H1 (cell line): Measurements from ENCODE around the gene CKM. TPM values are rescaled to one million over a fixed set of nuclear protein-coding genes. Genes with fewer than 3 reads are reported as not detected.

Experiments used
- CHD7 ChIP-seq: fragments of 300-600 bp; sonication (generic); IDR thresholded peaks from 2 replicates; pipeline ENCODE4 v1.7.1; 2012; ENCODE audit warnings: low read length, moderate library complexity, mild to moderate bottlenecking, inconsistent platforms; ENCODE audit not compliant: insufficient replicate concordance
- E2F6 ChIP-seq: IDR thresholded peaks from 2 replicates; pipeline ENCODE4 v1.6.1; 2012; ENCODE audit warnings: inconsistent platforms
- EGR1 ChIP-seq: IDR thresholded peaks from 2 replicates; pipeline ENCODE4 v1.6.1; 2011; ENCODE audit warnings: low read depth, low read length, borderline replicate concordance
- RBBP5 ChIP-seq: IDR thresholded peaks from 2 replicates; pipeline ENCODE4 v1.7.1; 2012; ENCODE audit warnings: low read depth, mild to moderate bottlenecking, inconsistent platforms, low read length, moderate library complexity, borderline replicate concordance
- RXRA ChIP-seq: IDR thresholded peaks from 2 replicates; pipeline ENCODE4 v1.6.1; 2011; ENCODE audit warnings: low read depth, mild to moderate bottlenecking, low read length, moderate library complexity; ENCODE audit not compliant: insufficient read depth
- SP2 ChIP-seq: IDR thresholded peaks from 2 replicates; pipeline ENCODE4 v1.6.1; 2012; ENCODE audit warnings: mild to moderate bottlenecking, low read length, inconsistent platforms
- TBP ChIP-seq: IDR thresholded peaks from 2 replicates; pipeline ENCODE4 v1.6.1; 2011; ENCODE audit warnings: low read depth, low read length, improper control_type of control experiment
- TEAD4 ChIP-seq: IDR thresholded peaks from 2 replicates; pipeline ENCODE4 v1.6.1; 2012; ENCODE audit warnings: low read depth, low read length, inconsistent platforms, mixed read lengths
- polyA plus RNA-seq, 7 experiments: library from polyadenylated mRNA; depleted of rRNA in 3 of 7; stranded (reverse) in 5 of 7; unstranded in 2 of 7; fragments of >200 nt in 5 of 7; fragments of 200-250 nt in 2 of 7; gene quantifications; 1 replicate in 5 of 7; 2 replicates in 1 of 7; 4 replicates in 1 of 7; pipeline versions ENCODE4 v1.2.1 to v1.2.3, GENCODE V29; 2011 to 2013; ENCODE audit warnings: missing spikeins in 2 of 7, mixed read lengths in 2 of 7
- total RNA-seq: library from RNA; stranded (reverse); fragmentation: NEBNext Ultra II Directional; extraction: Animal tissue kit (Norgen Biotek cat#: 25700); gene quantifications from 2 replicates; pipeline ENCODE4 v1.2.1, GENCODE V29; 2021

Gene CKM
- total and polyA plus RNA-seq, 2 of the 8 experiments (the other 6 are each of a cell fraction or from before 2014, with no cell fraction given): 0.08 TPM; not detected in 1

DNA sequence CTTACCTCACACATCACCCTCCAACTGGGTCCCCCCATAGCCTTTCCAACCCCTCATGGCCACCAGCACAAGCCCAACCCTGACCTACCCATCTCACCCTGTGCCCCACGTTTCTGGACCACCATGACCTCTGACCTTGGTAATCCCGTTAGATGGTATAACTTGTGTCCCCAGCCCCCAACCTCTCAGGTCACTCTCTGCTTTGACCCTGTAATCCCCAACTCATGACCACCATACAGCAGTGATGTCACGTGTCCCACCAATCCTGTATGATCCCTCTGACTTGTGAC lies 26.4 kb upstream of the CKM start (continued):
- TF ChIP-seq CHD7 (no peak), TBP (no peak), TEAD4 (no peak), RBBP5 (no peak), EGR1 (no peak), SP2 (no peak), E2F6 (no peak), RXRA (no peak)
